ENCODE data around the gene BPIFB4.

- TF ChIP-seq, protein P1, sequence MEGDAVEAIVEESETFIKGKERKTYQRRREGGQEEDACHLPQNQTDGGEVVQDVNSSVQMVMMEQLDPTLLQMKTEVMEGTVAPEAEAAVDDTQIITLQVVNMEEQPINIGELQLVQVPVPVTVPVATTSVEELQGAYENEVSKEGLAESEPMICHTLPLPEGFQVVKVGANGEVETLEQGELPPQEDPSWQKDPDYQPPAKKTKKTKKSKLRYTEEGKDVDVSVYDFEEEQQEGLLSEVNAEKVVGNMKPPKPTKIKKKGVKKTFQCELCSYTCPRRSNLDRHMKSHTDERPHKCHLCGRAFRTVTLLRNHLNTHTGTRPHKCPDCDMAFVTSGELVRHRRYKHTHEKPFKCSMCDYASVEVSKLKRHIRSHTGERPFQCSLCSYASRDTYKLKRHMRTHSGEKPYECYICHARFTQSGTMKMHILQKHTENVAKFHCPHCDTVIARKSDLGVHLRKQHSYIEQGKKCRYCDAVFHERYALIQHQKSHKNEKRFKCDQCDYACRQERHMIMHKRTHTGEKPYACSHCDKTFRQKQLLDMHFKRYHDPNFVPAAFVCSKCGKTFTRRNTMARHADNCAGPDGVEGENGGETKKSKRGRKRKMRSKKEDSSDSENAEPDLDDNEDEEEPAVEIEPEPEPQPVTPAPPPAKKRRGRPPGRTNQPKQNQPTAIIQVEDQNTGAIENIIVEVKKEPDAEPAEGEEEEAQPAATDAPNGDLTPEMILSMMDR (optimal IDR thresholded peaks at IDR 0.05 in 1 of 3, IDR thresholded peaks at IDR 0.05 in 1 of 3, conservative IDR thresholded peaks at IDR 0.05 in 1 of 3; ENCODE audit: extremely low read depth in 1 of 3, insufficient read depth in 2 of 3, low read length in 3 of 3) = no peak
- no peak for TF ChIP-seq EZH2 (IDR thresholded peaks at IDR 0.05; ENCODE audit: low read length)
Measured at GRCh38 chr20:33099843-33100538, 20.5 kb downstream of the BPIFB4 start.
